Coronary artery (tissue), 2 donors: ENCODE data around the gene HOXC5.
"Not testable (repeated sequence)": the region's sequence is repeated elsewhere in the genome, so short reads cannot be mapped to it uniquely, and the experiment has no call there.

Experiments
- DNase-seq: peaks from one replicate; pipeline ENCODE4 v3.0.0-alpha.2; 2017; ENCODE audit warnings: low spot score
- H3K27ac ChIP-seq, 2 donors: fragments of 200-600 bp; sonication (generic); one replicate each; pipeline ENCODE4 v1.5.1; 2016 to 2019
- H3K4me3 ChIP-seq: fragments of 200-600 bp; sonication (generic); 2 replicates; pipeline ENCODE4 v1.5.1; 2016; ENCODE audit warnings: mild to moderate bottlenecking, moderate library complexity
- TF ChIP-seq, protein P1 (sequence below): fragments of 200-600 bp; sonication (generic); IDR thresholded peaks from one replicate; pipeline ENCODE4 v1.5.1; 2019; ENCODE audit warnings: antibody characterized with exemption

The HOXC5 gene

DNA sequence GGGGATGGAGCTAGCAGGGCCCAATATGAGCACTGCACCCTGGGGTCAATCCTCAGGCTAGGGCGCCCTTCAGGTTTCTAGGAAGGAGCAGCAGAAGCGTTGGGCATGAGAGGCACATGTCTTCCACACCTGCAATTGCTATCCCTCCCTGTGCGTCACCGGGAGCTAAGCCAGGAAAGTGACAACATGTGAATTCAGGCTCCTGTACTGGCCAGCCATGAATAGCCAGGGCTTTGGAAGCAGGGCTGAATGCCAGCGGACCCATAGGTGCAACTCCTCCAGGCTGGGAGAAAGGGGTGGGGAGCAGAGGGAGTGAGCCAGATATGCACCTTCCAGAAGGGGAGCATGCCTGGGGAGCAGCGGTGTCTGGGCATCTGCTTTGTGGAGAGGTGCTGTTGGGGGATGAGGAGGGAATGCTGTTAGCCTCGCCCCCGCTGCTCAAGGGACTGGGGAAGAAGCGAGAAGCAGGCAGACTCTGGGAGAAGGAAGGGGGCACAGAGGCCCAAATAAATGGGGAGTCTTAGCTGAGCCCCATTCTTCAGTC lies 6.1 kb downstream of the HOXC5 start:
- TF ChIP-seq, protein P1, sequence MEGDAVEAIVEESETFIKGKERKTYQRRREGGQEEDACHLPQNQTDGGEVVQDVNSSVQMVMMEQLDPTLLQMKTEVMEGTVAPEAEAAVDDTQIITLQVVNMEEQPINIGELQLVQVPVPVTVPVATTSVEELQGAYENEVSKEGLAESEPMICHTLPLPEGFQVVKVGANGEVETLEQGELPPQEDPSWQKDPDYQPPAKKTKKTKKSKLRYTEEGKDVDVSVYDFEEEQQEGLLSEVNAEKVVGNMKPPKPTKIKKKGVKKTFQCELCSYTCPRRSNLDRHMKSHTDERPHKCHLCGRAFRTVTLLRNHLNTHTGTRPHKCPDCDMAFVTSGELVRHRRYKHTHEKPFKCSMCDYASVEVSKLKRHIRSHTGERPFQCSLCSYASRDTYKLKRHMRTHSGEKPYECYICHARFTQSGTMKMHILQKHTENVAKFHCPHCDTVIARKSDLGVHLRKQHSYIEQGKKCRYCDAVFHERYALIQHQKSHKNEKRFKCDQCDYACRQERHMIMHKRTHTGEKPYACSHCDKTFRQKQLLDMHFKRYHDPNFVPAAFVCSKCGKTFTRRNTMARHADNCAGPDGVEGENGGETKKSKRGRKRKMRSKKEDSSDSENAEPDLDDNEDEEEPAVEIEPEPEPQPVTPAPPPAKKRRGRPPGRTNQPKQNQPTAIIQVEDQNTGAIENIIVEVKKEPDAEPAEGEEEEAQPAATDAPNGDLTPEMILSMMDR: no peak
- Histone ChIP-seq H3K4me3 (no peak overlapping the region), H3K27ac (peak overlapping the region in 1 of 2 donors; percentile 1)
- DNase-seq: no peak

DNA sequence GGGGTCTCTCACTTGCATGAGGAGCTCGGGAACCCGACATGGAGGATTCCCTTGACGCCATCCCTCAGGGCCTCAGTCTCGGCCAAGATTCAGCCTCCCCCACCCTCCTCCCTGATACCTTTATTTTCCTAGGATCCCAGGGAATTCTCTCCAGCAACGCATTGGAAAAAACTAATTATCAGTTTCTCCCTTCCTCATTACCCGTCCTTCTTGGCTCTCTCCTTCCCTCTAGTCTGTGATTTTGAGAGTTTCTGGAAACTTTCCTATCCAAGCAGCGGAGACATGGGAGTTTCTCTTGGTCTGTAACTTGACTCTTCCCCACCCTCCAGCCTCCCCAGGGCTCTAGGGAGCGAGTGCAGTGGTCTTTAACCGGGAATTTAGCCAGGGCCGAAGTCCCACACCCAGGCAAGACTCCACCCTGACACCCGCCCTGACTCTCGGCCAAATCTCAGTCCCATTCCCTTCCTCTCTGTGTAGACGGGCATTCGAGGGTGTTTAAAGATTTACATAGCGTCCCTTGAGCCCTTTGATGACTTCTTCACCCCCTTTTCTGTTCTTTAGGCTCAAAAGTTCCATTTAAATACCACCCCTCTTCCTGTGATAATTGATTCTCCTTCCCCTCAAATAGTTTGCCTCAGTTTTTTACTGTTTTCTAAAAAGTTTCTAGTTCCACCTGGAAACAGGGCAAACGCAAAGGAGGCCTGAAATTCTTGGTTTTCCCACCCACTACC lies 6.7 kb downstream of the HOXC5 start:
- no peak for DNase-seq
- H3K27ac ChIP-seq: peak overlapping the region in 1 of 2 donors; percentile 1
- no peak overlapping the region for H3K4me3 ChIP-seq
- TF ChIP-seq, protein P1: no peak

DNA sequence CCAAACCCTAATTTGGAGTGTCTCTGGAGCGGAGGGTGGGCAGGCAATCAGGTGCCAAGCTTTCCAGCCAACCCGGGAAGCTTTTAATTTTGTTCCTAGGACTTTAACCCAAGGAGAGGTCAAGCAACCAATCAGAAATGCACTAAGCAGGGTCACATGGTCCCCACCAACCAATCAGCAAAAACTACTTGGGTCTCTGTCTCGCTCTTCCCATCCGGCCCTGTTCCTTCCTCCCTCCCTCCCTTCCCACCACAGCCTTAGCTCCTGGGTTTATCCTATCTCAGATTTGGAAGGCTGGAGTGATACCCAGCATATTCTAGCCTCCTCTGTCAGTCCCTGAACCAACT lies 7.3 kb downstream of the HOXC5 start:
- DNase-seq: no peak
- Histone ChIP-seq H3K27ac (no peak overlapping the region), H3K4me3 (no peak overlapping the region)

DNA sequence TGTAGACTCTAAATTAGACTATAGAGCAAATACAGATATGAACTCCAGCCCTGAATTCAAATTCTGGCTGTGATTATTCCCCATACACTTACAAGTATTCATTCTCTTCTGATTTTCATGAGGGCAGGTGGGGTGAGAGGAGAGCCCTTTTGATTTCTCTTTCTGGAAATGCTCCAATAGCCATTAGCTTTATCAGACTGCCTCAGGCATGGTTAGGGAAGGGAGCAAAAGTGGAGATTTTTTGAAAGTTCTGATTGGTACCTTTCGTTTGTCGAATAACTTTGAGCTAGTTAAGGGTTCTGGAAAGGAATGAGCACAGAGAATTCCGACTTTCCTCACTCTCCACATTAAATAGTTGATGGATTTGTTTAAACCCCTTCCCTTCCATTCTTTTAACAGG lies 7.8 kb downstream of the HOXC5 start:
- TF ChIP-seq, protein P1: no peak
- H3K4me3 ChIP-seq: no peak overlapping the region
- DNase-seq: no peak
- H3K27ac ChIP-seq: no peak overlapping the region

More for the DNA sequence above, 7.3 kb downstream of the HOXC5 start:
- TF ChIP-seq, protein P1: no peak

DNA sequence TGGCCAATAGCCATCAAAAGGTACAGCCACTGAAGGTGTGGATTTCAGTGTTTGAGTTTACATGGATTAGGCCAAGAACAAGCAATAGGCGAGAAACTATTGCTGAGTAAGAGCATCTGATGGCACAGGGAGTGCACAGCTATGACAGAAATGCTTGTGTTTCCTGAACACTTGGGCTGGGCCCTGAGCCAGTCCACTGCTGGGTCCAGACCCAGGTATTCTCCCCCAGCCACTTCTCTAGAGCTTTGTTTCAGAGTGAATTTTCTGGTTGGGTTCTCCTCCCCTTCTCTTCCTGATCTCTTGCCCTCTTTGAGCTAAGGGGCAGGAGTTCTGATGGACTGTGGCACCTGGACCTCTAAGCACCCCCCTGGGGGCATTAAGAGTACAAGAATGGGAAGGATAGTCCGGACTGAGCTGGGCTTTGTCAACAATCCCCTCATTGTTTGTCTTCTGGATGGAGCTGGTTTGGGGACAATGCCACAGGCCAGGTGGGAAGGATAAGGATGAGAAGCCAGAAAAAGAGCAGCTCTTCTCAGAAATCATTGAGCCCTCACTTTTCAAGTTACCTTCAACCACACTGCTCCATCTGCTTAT lies 8.3 kb downstream of the HOXC5 start:
- TF ChIP-seq, protein P1: no peak
- H3K4me3 ChIP-seq: no peak overlapping the region
- H3K27ac ChIP-seq: no peak overlapping the region
- no peak for DNase-seq

DNA sequence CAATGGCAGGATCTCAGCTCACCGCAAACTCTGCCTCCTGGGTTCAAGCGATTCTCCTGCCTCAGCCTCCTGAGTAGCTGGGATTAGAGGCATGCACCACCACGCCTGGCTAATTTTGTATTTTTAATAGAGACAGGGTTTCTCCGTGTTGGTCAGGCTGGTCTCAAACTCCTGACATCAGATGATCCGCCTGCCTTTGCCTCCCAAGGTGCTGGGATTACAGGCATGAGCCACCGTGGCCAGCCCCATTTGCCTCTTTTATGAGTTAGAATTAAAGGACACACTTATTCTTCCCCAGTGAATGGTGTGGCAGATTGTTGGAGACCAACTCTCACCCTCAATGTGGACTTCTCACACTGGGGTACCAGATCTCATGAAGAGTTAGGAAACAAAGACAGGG lies 9.2 kb downstream of the HOXC5 start:
- not testable (repeated sequence) for H3K27ac ChIP-seq, DNase-seq, H3K4me3 ChIP-seq

DNA sequence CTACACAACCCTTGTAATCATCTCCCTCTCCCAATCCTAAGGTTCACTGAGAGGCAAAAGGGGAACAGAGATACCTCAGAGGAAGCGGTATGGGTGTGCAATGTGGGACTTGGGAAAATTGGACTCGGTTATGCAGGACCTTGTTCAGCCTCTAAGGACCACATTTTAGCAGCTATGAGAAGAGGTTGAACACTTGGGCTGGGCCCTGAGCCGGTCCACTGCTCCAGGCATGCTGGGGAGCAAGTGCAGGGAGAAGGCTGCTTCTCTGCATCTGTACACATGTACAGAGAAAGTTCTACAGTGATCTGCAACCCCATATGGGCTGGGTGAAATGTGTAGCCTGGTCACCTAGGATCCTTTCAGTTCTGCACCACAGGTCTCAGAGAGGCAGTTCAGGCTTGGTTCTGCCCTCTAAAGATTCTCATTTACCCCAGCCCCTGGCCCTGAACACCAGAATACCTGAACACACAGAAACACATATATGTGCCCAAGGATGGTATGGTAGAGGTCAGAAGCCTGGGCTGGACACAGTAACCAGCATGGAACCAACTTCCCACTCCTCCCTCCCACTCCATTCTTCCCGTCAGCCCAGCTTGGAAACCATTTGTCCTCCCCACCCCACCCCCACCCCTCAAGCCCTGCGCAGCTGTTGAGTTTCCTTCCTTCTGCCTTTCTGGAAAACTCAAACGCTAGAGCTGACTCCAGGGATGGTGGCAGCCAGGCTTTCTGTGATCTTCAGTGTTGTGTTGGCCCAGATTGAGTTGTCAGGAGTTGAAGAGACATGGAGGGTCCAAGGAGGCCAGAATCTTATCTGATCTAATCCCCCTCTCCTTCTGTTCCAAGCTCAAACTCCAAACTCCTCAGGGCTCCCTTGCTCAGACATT lies 10.4 kb downstream of the HOXC5 start:
- Histone ChIP-seq H3K4me3 (no peak overlapping the region), H3K27ac (no peak overlapping the region)
- DNase-seq: no peak
- TF ChIP-seq, protein P1: no peak
